Eye (tissue), 1 donor: Measurements from ENCODE around the gene PDHX.
"Not testable (repeated sequence)": the region's sequence is repeated elsewhere in the genome, so short reads cannot be mapped to it uniquely, and the experiment has no call there.

Experiments
- DNase-seq: peaks from one replicate; pipeline ENCODE4 v3.0.0-alpha.2; 2015

The PDHX gene

DNA sequence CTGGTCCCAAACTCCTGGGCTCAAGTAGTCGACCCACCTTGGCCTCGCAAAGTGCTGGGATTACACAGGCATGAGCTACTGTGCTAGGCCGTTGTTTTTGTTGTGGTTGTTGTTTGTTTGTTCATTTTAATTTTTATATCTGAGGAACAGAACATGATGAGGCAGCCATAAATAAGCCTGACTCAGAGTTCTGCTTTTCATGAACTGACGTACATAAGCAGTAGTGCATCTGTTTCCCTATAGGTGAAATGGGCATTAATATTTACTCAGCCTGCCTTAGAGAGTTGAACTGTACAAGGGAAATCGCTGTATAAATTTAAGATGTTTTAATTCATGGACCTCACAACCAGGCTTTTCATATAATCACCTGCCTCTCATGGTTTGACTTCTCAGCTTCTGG is 80.5 kb downstream of the PDHX start:
- no peak for DNase-seq

DNA sequence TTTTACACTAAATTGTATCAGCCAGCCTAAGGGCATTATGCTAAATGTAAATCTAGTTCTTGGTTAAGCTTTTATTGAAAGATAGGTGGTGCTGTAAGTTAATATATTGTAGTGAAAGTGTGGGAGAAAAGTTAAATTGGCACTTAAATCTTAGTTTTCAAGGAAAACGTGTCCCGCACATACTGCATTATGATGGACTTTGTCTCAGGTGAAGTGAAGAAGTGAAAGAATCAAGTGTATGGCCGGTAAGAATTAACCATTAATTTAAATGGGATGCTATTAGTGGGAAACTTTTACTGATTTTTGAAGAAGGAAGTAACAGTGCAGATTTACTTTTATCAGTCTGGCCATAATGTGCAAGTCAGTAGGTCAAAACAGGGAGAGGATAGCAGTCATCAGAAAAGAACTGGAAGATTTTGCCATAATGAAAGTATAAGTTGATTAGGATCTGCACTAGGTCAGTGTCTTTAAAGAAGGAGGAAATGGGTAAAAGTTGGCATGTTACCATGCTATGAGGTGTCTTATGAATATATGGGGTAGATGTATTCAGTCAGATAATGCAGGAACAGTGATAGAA is 81.6 kb downstream of the PDHX start:
- DNase-seq = no peak

DNA sequence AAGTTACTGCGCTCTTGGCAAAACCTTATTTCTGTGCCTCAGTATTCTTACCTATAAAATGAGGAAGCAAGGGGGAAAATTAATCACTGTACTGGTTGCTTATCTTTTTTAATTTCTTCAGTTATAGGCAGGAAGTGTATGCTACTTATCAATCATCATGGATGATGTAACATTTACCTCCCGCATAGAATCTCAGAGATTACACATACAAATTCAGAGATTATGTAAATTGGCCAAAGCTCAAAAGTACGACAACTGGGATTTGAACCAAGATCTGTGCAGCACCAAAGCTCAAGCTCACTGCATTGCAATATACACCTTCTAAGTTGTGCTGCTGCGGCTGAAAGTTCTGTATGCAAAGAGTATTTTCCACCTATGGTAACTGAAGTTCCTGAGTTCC is 83.0 kb downstream of the PDHX start:
- no peak for DNase-seq

GRCh38 chr11:35003186-35003585 is 86.8 kb downstream of the PDHX start:
- DNase-seq = no peak

DNA sequence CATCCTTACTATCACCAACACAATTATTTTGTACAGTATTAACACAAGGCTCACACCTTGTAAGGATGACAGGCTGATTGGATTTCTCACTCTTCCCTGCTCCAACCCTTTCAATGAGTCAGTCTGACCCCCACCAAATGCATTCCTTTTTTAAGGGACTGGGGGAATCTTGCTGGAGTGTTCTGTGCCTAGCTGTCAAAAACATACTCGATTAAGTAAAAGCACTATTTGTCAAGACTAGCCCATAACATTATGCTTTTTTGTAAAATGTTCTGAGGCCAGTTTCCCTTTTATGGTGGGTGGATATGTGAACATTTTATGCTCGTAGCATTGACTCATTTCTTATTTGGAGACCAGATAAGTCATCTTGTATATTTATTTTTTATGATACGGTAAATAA is 87.2 kb downstream of the PDHX start:
- no peak for DNase-seq

DNA sequence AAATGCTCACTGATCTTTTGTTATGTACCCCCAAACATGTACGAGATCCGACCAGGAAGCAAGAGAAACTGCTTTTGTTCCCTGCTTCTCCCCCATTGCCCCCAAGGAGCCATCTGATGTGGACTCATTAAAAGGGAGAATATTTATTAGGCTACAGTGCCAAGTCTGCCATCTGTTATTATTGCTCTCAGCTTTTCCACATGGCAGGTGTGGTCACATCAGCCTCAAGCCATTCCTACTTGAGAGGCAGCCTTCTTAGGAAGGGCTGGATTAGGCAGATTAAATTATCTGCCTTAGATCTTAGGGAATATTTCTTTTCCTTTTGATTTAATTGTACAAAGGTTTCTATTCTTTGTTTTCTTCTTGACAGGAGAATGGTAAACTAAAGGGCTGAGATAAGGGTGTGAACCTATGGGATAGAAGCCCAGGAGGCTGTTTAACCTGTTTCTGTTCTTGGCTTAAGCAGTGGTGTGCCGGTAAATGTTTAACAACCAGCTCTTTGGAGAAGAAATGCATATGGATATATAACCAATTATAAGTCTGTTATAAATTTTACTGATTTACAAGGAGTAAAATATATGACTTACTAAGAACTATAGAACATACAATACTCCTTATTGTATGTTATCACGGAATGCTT is 88.8 kb downstream of the PDHX start:
- no peak for DNase-seq

GRCh38 chr11:35006389-35007128 is 90.1 kb downstream of the PDHX start:
- DNase-seq = no peak

GRCh38 chr11:35007277-35007676 is 90.9 kb downstream of the PDHX start:
- DNase-seq = no peak

GRCh38 chr11:35009191-35009943 is 92.9 kb downstream of the PDHX start:
- DNase-seq = no peak

- no peak for DNase-seq
Measured at GRCh38 chr11:35009944-35010342, 93.5 kb downstream of the PDHX start.

DNA sequence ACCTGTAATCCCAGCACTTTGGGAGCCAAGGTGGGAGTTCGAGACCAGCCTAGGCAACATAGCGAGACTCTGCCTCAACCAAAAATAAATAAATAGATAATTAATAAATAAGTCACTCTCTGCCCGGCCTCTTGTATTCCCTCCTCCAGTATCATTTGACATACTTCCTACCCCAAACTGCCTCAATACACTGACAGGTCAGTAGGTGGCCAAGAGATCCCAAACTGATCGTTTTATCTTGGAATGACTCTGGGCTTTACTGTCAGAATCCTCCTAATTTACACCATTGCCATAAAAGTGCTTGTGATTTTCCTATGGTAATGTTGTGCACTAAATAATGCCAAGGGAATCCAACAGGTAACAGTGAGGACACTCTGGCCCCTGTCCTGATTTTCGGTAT is 94.2 kb downstream of the PDHX start:
- DNase-seq = no peak

DNA sequence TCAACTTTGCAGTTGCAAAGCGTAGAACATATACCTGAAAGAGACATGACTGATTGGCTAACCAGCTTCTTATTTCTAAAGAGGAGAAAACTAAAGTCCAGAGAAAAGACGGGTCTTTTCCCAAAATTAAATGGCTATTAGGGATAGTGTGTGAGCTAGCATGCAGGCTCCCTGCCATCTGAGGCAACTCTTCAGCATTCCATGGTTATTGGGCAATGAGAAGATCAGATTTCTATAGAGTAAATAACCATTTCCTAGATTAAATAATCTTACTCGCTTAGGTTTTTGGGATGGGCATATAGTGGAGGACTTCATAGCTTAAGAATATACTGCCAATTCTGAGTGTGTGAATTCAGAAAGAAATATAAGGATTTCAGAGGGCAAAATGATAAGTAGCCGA is 95.0 kb downstream of the PDHX start:
- DNase-seq = no peak

DNA sequence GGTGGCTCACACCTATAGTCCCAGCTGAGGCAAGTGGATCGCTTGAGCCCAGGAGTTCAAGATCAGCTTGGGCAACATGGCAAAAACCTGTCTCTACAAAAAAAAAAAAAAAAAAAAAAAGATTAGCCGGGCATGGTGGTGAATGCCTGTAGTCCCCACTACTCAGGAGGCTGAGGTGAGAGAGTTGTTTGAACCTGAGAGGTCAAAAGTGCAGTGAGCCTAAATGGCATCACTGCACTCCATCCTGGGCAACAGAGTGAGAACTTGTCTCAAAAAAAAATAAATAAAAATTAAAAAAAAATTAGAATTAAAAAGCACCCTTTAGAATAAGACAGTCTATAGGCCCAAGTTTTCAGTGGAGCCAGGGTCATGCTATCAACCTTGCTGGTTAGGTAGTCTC is 95.5 kb downstream of the PDHX start:
- no peak for DNase-seq

DNA sequence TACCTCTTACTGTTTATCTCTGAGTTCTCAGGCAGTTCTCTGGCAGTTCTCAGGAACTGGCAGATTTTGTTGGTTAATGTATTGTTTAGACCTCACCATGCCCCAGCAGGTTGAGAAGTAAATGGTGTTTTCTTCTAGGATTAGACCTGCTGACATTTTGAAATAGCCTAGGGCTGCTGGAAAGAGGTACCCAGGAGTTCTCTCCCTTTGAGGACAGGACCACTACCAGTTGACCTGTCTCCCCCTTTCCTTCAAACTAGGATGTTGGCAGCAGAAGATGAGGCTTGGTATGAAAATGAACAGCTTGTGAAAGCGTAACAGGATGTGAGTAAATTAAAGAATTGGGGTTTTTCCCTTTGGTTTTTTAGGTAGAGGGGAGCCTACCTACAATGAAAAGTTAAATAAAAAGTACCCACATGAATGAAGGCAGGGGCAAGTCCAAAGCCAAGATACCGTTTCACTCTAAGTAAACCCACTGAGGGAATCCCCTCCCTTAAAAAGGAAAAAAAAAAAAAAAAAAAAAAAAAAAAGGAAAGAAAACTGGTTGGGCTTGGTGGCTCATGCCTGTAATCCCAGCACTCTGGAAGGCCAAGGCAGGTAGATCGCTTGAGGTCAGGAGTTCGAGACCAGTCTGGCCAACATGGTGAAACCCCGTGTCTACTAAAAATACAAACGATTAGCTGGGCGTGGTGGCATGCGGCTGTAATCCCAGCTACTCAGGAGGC is 96.2 kb downstream of the PDHX start:
- no peak for DNase-seq

DNA sequence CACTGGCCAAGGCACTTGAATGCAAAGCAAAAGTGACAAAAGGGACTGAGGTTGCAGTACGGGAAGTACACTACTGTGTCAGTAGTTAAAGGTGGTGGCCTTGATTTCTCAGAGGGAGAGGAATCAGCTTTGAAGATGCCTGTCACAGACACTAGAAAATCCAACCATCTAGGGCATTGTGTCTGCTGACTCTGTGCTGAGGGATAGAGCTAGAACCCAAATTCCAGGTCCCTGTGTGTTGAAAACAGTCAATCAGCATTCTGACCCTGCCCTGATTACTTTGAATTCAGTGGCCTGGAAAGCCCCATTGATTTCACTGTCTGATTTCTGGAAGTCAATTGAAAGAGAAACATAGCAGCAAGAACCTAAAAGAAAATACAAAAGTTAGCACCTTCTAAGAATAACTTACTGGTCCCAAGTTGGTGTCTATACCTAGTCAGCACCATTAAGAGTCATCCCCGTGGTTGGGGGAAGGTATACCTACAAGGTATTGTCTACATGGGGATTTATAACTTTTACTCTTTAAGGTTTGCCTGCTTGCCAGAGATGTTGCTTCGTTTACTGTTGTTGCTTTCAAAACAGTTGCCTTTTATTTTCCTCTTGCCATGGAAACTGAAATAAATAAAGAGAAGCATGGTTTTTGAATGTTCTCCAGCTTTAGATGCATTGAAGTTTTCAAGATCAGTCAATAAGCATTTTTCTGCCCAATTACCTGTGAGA is 97.3 kb downstream of the PDHX start:
- DNase-seq = peak; percentile 49

DNA sequence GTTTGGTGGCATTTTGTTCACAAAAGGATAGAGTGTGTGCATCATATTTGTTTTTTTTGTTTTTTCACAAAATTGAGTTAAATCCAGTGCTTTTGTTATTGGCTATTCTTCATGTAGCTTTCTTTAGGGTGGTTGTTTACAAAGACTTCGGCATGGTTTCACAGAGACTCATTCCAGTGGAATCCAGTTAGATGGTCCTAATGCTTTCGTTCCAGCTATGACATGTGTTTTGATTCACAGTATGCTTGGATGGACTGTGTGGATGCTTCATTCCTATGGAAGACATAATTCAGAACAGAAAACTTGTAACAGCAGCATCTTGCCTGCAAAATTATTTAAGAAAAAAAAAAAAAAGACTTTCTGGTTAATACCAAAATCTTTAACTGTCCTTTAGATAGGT is 97.9 kb downstream of the PDHX start:
- peak; percentile 71 for DNase-seq

- DNase-seq = no peak
Measured at GRCh38 chr11:35015621-35016387, 99.4 kb downstream of the PDHX start.

DNA sequence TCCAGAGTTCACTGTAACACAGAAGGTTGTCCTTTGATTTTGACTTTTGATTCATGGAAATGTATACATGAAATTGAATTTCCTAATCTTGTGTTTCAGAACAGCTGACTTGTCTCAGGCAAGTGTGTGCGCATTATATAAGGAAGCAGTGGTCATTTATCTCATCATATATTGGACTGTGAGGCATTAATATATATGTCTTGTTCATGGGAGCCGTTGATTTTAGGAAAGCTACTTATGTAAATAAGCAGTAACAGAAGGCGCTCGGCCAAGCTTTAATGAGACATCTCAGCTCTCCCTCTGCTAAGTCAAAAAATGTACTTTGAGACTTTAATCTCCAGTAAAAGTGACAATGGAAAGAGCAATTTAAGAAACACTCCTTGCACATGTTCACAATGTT is 100.5 kb downstream of the PDHX start:
- DNase-seq = no peak

DNA sequence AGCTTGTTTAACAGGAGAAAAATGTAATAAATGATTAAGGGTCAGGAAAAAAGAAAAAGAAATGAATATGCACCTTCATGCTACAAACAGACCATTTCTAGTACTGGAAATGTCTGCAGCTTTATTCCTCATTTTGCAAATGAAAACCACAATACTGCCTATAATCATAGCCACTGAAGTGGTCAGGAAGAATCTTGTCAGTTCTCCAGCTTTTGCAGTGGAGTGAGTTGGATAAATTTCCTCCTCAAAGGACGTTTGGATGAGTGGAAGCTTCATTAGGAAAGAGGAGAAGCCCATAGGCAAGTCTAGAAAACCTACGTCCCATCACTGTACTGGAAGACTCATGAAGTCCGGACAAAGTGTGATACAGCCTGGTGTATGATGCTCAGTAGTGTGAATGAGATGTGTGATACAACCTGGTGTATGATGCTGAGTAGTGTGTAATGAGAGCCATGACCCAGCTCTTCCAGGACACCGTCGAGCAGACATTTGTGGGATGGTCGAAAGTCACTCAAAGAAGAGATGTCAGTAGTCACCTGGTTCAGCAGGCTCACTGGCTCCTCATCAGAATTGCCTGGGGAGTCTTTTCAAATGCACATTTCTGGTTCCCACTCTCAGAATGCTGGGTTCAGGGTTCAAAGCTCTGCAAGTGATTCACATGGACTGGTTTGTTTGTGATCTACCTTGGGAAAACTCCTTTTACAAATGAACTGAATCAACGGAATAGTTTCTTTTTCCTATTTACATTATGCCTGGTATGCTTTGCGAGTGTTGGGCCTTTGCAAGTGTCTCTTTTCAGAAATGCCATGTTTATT is 101.3 kb downstream of the PDHX start:
- DNase-seq = no peak

DNA sequence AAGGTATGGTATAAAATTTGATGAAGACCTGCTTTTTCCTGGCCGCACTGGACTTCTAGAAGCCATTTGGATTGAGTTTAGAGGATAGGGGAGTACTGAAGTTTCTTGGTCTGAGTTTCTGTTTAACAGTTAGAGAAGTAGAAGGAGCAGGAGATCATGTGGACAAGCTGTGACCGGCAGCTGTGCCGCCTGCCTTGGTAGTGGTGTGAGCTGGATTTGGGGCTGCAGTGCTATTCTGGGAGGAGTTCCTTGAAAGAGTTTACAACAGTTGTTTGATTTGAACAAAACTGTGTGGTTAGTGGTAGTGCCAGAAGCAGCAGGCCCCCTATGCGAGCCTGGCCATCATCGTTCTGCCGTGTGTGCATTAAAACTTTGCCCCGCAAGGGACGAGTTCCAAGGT is 105.2 kb downstream of the PDHX start:
- no peak for DNase-seq

DNA sequence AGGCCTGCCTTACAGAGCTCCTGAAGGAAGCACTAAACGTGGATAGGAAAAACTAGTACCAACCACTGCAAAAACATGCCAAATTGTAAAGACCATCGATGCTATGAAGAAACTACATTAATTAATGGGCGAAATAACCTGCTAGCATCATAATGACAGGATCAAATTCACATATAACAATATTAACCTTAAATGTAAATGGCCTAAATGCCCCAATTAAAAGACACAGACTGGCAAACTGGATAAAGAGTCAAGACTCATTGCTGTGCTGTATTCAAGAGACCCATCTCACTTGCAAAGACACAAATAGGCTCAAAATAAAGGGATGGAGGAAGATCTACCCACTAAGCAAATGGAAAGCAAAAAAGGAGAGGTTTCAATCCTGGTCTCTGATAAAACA is 107.5 kb downstream of the PDHX start:
- not testable (repeated sequence) for DNase-seq
